ENCODE data around the gene P3H1. TPM values are rescaled to one million over a fixed set of nuclear protein-coding genes. Genes with fewer than 3 reads are reported as not detected.
"Not testable (repeated sequence)": the region's sequence is repeated elsewhere in the genome, so short reads cannot be mapped to it uniquely, and the experiment has no call there.

The P3H1 gene
- 10 to 100 TPM; 44.1 to 49.9 TPM for total RNA-seq

- H3K9me3 Mint-ChIP-seq: no peaks in the 10 kb centered on the region
- H3K27ac Mint-ChIP-seq: peak within 1 kb of the TSS; percentile 95
- POLR2A ChIA-PET: interaction anchor here (0.6 to 3.7 kb wide), 46 partner anchors 9 to 1787 kb away, joined by 3 to 37 read pairs (median 4); partner anchors contain the start of genes CCDC30, CFAP57, CTPS1 and EBNA1BP2
- H3K36me3 Mint-ChIP-seq: peaks cover 16% of the 10 kb centered on the region
- no peaks in the 10 kb centered on the region for H3K27me3 Mint-ChIP-seq
- ATAC-seq (ENCODE audit: low read depth): peak; percentile 94
- H3K4me3 Mint-ChIP-seq: no peak within 1 kb of the TSS
- DNase-seq: peak; percentile 99
- H3K4me1 Mint-ChIP-seq: peaks cover 22% of the 10 kb centered on the region
Measured at GRCh38 chr1:42766741-42767509, at the start of gene P3H1, which contains the start of gene C1orf50. P3H1 (minus strand) TSS chr1:42767028; CDS start chr1:42766971, 57 bp downstream. C1orf50 (plus strand) TSS chr1:42767249; CDS start chr1:42767312, 63 bp downstream.

- H3K4me3 Mint-ChIP-seq: peak overlapping the region; percentile 86
- POLR2A ChIA-PET: interaction anchor here (0.9 to 3.8 kb wide), 7 partner anchors 9 to 50 kb away, joined by 3 to 30 read pairs (median 4); partner anchors contain the start of genes C1orf50, P3H1, TMEM269 and ZNF691
- ATAC-seq (ENCODE audit: low read depth) (peak; percentile 3), DNase-seq (peak; percentile 38)
- peaks cover 2% of the 10 kb centered on the region for H3K27me3 Mint-ChIP-seq
- peaks cover 20% of the 10 kb centered on the region for H3K4me1 Mint-ChIP-seq
- peak overlapping the region; percentile 87 for H3K27ac Mint-ChIP-seq
- peaks cover 7% of the 10 kb centered on the region for H3K36me3 Mint-ChIP-seq
- H3K9me3 Mint-ChIP-seq: no peaks in the 10 kb centered on the region
Measured at GRCh38 chr1:42815941-42816584, 49.2 kb upstream of the P3H1 start.

GRCh38 chr1:42814815-42815214, 48.0 kb upstream of the P3H1 start:
- H3K4me1 Mint-ChIP-seq: peaks cover 20% of the 10 kb centered on the region
- DNase-seq; H3K27me3 Mint-ChIP-seq; H3K4me3 Mint-ChIP-seq; POLR2A ChIA-PET; ATAC-seq (ENCODE audit: low read depth); H3K27ac Mint-ChIP-seq; H3K36me3 Mint-ChIP-seq; H3K9me3 Mint-ChIP-seq: not testable (repeated sequence)

- Mint-ChIP-seq H3K27ac (no peak overlapping the region), H3K4me3 (no peak overlapping the region), H3K36me3 (peaks cover 10% of the 10 kb centered on the region), H3K4me1 (peaks cover 7% of the 10 kb centered on the region), H3K27me3 (no peaks in the 10 kb centered on the region), H3K9me3 (peaks cover 5% of the 10 kb centered on the region)
- POLR2A ChIA-PET: interaction anchor here (0.6 to 1.5 kb wide), 3 partner anchors 9 to 277 kb away, joined by 3 to 5 read pairs (median 4); partner anchors contain the start of genes C1orf50, ERMAP and P3H1
- DNase-seq: no peak
- ATAC-seq (ENCODE audit: low read depth): no peak
Measured at GRCh38 chr1:42807056-42807668, 40.3 kb upstream of the P3H1 start.

GRCh38 chr1:42806593-42806992, 39.8 kb upstream of the P3H1 start:
- H3K4me1 Mint-ChIP-seq: peaks cover 7% of the 10 kb centered on the region

GRCh38 chr1:42806171-42806570, 39.3 kb upstream of the P3H1 start:
- Mint-ChIP-seq H3K27me3 (no peaks in the 10 kb centered on the region), H3K4me3 (no peak overlapping the region), H3K36me3 (peaks cover 10% of the 10 kb centered on the region), H3K27ac (no peak overlapping the region), H3K9me3 (peaks cover 5% of the 10 kb centered on the region), H3K4me1 (peaks cover 7% of the 10 kb centered on the region)
- ATAC-seq (ENCODE audit: low read depth) (no peak), DNase-seq (no peak)
- POLR2A ChIA-PET: interaction anchor here (0.6 to 1.4 kb wide), 2 partner anchors 39 to 278 kb away, joined by 3 to 5 read pairs; partner anchors contain the start of genes C1orf50 and P3H1

More at GRCh38 chr1:42806593-42806992, 39.8 kb upstream of the P3H1 start:
- DNase-seq: no peak
- no peak for ATAC-seq (ENCODE audit: low read depth)
- Mint-ChIP-seq H3K4me3 (no peak overlapping the region), H3K27me3 (no peaks in the 10 kb centered on the region), H3K36me3 (peaks cover 10% of the 10 kb centered on the region), H3K9me3 (peaks cover 5% of the 10 kb centered on the region), H3K27ac (no peak overlapping the region)
- POLR2A ChIA-PET: interaction anchor here (0.6 to 1.5 kb wide), 3 partner anchors 10 to 277 kb away, joined by 3 to 5 read pairs (median 4); partner anchors contain the start of genes C1orf50, ERMAP and P3H1

- H3K36me3 Mint-ChIP-seq: peaks cover 10% of the 10 kb centered on the region
- ATAC-seq (ENCODE audit: low read depth): no peak
- H3K4me1 Mint-ChIP-seq: no peaks in the 10 kb centered on the region
- POLR2A ChIA-PET: interaction anchor here (1.1 kb wide), 1 partner anchor 14 kb away, joined by 3 read pairs; the partner anchor contains the start of gene ERMAP
- no peak overlapping the region for H3K4me3 Mint-ChIP-seq
- no peak overlapping the region for H3K27ac Mint-ChIP-seq
- peaks cover 5% of the 10 kb centered on the region for H3K9me3 Mint-ChIP-seq
- no peak for DNase-seq
- no peaks in the 10 kb centered on the region for H3K27me3 Mint-ChIP-seq
Measured at GRCh38 chr1:42801832-42802473, 35.1 kb upstream of the P3H1 start.

GRCh38 chr1:42797979-42798378, 31.2 kb upstream of the P3H1 start:
- no peak overlapping the region for H3K4me3 Mint-ChIP-seq
- no peaks in the 10 kb centered on the region for H3K4me1 Mint-ChIP-seq
- H3K27ac Mint-ChIP-seq: no peak overlapping the region
- no peak for ATAC-seq (ENCODE audit: low read depth)
- DNase-seq: no peak
- H3K9me3 Mint-ChIP-seq: no peaks in the 10 kb centered on the region
- H3K27me3 Mint-ChIP-seq: no peaks in the 10 kb centered on the region
- no peaks in the 10 kb centered on the region for H3K36me3 Mint-ChIP-seq
- POLR2A ChIA-PET: no interaction called here

- no peak overlapping the region for H3K4me3 Mint-ChIP-seq
- ATAC-seq (ENCODE audit: low read depth): no peak
- no peaks in the 10 kb centered on the region for H3K9me3 Mint-ChIP-seq
- no peak overlapping the region for H3K27ac Mint-ChIP-seq
- DNase-seq: no peak
- no peaks in the 10 kb centered on the region for H3K27me3 Mint-ChIP-seq
- POLR2A ChIA-PET: interaction anchor here (0.6 kb wide), 1 partner anchor 180 kb away, joined by 3 read pairs; no protein-coding TSS in a partner anchor
- H3K36me3 Mint-ChIP-seq: no peaks in the 10 kb centered on the region
- H3K4me1 Mint-ChIP-seq: no peaks in the 10 kb centered on the region
Measured at GRCh38 chr1:42797414-42797813, 30.6 kb upstream of the P3H1 start.

GRCh38 chr1:42793824-42794223, 27.0 kb upstream of the P3H1 start:
- Mint-ChIP-seq H3K36me3 (no peaks in the 10 kb centered on the region), H3K27me3 (no peaks in the 10 kb centered on the region), H3K4me1 (no peaks in the 10 kb centered on the region), H3K4me3 (no peak overlapping the region), H3K9me3 (no peaks in the 10 kb centered on the region), H3K27ac (peak overlapping the region; percentile 47)
- no peak for DNase-seq
- no peak for ATAC-seq (ENCODE audit: low read depth)
- POLR2A ChIA-PET: interaction anchor here (0.7 kb wide), 1 partner anchor 27 kb away, joined by 3 read pairs; the partner anchor contains the start of genes C1orf50 and P3H1

- H3K9me3 Mint-ChIP-seq: no peaks in the 10 kb centered on the region
- DNase-seq (no peak), ATAC-seq (ENCODE audit: low read depth) (no peak)
- H3K36me3 Mint-ChIP-seq: no peaks in the 10 kb centered on the region
- no peak overlapping the region for H3K4me3 Mint-ChIP-seq
- no peak overlapping the region for H3K27ac Mint-ChIP-seq
- H3K4me1 Mint-ChIP-seq: peaks cover 8% of the 10 kb centered on the region
- POLR2A ChIA-PET: interaction anchor here (1.4 kb wide), 1 partner anchor 21 kb away, joined by 3 read pairs; the partner anchor contains the start of genes C1orf50 and P3H1
- no peaks in the 10 kb centered on the region for H3K27me3 Mint-ChIP-seq
Measured at GRCh38 chr1:42788021-42788420, 21.2 kb upstream of the P3H1 start.

GRCh38 chr1:42786097-42786496, 19.3 kb upstream of the P3H1 start:
- H3K36me3 Mint-ChIP-seq: peaks cover 5% of the 10 kb centered on the region
- no peaks in the 10 kb centered on the region for H3K9me3 Mint-ChIP-seq
- peak overlapping the region; percentile 68 for H3K27ac Mint-ChIP-seq
- peak overlapping the region; percentile 79 for H3K4me3 Mint-ChIP-seq
- POLR2A ChIA-PET: interaction anchor here (1.0 kb wide), 1 partner anchor 24 kb away, joined by 3 read pairs; no protein-coding TSS in a partner anchor
- ATAC-seq (ENCODE audit: low read depth): no peak
- peaks cover 8% of the 10 kb centered on the region for H3K4me1 Mint-ChIP-seq
- DNase-seq: no peak
- H3K27me3 Mint-ChIP-seq: no peaks in the 10 kb centered on the region
